GM19463 (cell line): ENCODE results near the gene CLDN14.

Source experiments
- ATAC-seq: cut with Tn5 transposase; IDR thresholded peaks from one replicate; pipeline ENCODE4 v1.9.1; 2021; ENCODE audit warnings: mild to moderate bottlenecking, moderate library complexity; ENCODE audit not compliant: unreplicated experiment

The CLDN14 gene, protein sequence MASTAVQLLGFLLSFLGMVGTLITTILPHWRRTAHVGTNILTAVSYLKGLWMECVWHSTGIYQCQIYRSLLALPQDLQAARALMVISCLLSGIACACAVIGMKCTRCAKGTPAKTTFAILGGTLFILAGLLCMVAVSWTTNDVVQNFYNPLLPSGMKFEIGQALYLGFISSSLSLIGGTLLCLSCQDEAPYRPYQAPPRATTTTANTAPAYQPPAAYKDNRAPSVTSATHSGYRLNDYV

DNA sequence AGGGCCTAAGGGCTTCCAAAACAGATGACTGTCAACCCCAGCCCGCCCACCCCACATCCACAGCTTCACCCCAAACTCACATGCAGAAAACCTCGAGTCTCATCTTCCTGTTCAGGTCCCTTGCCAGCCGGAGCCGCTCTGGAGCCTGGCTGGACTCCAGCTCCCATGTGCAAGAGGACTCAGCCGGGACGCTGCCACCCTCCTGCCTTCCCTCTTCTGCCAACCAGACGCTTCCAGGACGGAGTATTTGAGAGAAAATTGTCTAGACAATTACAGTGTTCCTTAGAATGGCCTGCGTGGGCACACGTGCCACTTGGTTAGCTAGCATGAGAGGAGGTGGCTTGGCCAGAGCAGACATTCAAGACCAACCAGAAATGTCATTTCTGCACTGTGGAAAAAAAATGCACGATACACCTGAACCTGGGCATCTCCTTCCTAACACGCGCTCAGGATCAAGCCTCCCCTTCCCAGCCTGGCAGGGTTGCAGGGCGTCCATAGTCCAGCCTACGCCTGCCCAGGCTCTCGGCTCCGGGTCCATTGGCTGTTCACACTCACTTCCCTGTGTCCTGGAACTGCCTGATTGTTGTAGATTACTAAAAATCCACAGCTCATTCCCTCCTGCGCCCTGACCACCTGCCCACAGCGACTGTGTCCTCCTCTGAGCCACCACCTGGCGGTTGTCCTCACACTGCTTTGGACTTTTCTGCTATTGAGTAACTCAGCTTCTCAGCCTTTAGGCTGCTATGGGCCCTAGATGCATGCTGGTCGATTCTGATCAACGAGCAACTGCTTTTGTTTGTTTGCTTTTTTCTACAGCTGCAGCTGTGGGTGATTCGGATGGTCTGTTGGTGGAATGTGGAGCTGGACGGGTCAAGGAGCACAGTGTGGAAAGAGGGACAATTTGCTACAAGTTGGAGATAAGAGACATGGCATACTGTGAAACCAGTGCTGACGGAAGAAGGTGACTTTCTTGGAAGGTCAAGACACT, at the start of gene CLDN14:
Gene CLDN14 (minus strand): TSS at position 708 of the 988 bp plus-strand sequence. CDS start 18,427 bp downstream, outside the sequence.
- no peak for ATAC-seq

DNA sequence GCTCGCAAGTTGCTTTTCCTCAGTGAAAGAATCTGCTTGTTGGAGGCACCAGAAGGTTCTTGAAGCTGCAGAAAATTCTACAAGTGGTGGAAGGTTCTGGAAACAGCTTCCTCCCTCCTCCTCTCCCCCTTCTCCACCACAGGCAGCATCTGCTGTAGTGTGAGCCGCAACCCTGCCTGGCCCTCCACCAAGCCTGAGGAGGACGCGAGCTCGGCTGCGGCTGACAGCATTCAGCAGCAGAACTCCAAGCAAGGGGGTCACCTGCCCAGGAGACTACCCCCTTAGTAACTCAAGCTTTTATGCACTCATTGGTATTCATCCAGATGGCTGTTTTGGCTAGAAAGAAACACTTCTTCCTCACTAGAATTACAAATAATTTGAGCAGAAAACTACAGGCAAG, 48.8 kb upstream of the CLDN14 start:
- ATAC-seq: no peak

DNA sequence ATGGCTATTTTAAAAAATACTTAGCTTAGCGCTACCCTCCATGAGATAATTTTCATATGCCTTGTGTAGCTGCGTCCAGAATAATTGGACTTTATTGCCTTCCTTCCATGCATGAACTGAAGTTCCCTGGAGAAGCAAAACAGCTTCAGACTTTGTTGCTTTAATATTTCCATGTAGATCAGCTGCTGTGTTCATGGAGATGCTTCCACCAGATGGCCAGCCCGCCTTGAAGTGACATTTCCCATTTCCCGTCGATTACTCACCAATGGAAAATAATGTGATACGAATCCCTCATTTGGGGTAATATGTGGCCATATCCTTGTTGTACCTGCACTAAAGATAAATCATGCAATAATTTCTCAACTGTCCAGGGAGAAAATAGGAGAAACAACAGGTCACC, 47.4 kb upstream of the CLDN14 start:
- no peak for ATAC-seq

DNA sequence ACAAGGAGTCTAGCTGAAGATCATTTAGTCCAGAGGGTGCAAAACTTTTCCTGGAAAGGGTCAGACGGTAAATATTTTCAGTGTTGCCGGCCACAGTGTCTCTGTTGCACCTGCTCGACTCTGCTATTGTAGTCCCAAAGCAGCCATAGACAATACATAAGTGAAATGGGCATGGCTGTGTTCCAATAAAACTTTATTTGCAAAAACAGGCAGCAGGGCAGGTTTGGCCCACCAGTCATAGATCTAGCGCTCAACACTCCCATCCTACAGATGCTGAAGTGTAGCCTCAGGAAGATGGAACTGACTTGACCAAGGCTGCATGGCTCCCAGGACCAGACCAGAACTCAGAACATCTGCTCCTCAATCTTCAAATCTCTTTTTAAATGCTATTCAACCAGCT, 46.2 kb upstream of the CLDN14 start:
- no peak for ATAC-seq

DNA sequence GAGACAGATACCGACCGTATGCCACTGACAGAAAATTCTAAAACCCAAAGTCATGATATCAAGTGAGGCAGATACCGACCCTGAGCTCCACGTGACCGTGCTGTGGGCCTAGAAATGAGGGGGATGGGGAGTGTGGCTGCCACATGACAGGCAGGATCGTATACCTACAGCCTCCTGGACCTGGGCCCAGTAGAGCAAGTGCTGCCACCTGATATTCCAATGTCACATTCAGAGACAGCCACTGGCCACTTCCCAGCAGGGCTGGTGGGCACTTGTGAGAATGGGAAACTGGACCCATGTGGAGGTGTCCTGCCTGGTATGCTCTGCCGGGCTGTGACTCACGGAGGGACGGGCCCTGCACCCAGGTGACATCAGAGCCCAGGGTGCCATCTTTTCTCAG, 44.6 kb upstream of the CLDN14 start:
- ATAC-seq: no peak

DNA sequence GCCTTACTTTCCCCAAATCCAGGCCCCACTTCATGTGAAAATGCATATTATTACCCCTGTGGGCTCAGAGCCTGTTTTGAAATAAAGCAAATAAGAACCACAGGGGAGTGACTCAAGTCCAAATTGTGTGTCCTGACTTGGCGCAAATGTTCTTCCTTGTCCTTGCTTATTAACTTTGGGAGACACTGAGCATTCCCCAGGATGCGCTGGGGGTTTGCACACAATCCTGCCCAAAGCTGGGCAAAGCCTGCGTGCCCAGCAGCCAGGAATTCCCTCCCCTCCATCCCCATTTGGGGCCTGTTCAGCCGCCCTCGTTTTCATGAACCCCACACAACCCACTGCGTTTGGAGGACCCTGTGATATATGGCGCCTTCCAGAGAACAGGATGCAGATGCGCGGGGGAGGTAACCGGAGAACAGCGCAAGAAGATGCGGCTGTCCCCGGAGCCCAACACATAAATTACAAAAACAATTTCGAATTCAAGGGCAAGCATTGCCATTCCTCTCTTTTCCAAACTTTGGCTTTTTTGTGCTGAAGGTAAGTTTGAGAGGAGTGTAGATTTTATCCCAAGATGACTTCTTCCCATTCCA, 42.4 kb upstream of the CLDN14 start:
- ATAC-seq: no peak

DNA sequence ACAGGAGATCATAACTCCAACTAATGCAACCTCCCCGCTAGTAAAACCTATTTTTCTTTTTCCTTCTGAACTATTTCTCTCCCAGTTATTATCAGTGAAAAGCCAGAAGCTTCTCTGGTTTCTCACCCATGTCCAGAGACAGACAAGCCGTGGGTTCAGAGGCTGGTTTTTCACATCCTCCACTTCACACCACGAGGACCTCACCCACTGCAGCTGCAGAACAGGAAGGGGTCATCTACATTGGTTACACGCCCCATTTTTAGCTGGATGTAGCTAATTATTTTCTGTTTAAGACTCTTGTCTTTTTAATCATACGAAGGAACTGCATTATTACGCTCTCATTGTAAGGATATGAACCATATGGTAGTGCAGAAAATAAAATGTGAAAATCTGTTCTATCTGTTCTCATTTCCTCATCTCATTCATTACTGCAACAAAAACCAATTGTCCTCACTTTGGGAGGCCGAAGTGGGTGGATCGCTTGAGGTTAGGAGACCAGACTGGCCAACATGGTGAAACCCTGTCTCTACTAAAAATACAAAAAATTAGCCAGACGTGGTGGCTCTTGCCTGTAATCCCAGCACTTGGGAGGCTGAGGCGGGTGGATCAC, 39.1 kb upstream of the CLDN14 start:
- peak; percentile 67 for ATAC-seq

DNA sequence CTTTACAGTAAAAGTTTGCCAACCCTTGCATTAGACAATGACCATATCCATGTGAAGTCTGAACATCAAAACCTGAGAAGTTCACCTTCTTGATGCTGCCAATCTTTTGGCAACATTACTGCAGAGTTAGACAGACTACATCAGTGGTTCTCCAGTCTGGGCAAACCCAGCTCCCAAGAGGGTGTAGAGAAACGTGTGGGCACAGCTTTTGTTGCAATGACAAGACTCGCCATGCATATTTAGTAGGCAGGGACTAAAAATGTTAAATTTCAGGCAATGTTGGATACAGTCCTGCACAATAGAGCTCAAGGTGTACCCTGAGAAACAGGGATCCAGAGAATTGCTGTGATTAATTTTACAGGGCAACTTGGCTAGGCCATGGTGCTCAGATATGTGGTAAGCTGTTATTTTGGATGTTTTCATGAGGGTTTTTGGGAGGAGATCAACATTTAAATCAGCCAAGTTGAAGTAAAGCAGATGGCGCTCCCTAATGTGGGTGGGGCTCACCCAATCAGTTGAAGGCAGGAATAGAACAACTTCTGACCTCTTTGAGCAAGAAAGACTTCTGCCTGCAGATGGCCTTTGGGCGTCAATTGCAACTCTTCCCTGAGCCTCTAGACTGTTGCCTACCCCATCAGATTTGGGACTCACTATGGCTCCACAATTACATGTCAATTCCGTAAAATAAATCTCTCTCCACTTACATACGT, 37.6 kb upstream of the CLDN14 start:
- no peak for ATAC-seq

DNA sequence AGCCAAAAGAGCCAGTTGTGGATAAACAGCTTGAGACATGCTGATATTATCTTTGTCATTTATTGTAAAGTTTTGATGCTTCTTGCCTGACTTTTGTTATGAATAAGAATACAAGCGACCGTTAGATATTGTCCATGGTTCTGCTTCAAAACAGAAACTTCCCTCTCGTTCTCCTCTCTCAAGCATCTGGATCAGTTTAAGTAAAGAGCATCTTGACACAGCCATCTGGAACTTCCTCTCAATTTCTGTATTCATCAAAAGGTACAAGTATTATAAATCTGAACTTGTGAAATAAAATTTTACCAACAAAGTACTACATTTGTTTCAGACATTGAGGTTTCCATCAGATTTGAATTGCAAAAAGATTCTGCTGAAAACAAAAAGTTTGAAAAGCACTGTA, 36.4 kb upstream of the CLDN14 start:
- ATAC-seq: no peak

DNA sequence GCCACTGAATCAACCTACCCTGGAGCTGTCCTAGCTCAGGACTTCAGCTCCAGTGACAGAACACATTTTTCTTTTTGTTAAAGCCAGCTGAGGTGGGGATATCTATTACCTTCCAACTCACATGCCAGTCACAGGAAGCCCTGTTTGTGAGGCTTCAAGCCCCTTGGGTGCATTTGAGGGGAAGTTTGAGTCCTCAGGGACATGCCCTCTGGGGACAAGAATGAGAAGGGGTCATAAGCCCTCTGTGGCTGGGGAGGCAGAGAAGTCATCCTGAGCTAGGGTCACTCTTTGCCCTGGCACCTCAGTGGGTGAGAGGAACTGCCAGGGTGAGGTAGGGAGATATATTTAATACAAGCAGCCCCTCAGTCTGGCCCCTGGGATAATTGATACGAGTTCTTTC, 33.5 kb upstream of the CLDN14 start:
- peak; percentile 54 for ATAC-seq

DNA sequence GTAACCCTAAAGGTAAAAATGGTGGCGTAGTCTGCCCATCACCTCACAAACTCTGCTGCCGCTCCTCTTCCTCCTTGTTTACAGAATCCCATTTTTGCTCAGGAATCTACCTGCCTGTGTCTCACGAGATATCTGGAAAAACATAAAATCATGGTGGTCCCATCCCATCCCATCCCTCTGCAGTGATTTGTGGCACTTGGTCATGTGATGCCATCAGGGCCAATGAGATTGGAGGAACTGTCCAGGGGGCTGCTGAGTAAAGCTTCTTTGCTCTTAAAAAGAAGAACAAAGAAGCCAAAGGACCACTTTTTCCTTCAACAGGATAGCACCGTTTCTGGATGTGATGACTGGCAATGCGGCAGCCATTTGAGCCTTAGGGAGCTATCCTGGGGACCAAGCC, 33.0 kb upstream of the CLDN14 start:
- ATAC-seq: no peak

DNA sequence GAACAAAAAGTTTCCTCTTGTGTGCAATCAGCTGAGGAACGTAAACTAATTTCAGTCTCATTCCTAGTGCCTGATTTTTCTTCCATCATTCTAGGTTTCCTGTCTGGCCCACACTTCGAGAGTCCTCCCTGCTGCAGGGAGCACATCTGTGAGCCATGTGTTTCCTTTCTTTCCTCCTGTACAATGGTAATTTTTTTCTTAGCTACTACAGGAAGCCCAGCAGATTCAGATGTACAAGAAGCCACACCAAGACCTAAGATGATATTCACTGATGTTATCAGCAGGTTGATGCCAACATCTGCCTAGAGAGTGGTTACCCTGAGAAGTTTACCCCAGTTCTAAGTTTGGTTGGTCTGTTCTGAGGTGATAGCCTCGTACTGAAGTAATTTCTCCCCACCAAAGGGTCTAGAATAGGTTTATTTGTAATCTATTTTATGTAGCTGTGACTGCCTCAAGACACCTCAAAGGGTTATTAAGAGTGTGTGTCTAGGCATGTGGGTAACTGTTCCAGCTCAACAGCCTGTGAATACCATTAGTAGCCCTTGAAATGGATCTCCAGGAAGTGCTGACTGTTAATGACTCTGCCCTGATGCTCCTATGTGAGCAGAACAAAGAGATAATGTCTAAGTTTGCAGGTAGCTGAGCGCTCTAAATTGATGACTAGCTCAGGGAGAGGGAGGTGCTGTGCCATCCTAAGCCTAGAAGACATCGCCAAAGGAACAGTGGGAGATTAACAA, 31.7 kb upstream of the CLDN14 start:
- no peak for ATAC-seq

DNA sequence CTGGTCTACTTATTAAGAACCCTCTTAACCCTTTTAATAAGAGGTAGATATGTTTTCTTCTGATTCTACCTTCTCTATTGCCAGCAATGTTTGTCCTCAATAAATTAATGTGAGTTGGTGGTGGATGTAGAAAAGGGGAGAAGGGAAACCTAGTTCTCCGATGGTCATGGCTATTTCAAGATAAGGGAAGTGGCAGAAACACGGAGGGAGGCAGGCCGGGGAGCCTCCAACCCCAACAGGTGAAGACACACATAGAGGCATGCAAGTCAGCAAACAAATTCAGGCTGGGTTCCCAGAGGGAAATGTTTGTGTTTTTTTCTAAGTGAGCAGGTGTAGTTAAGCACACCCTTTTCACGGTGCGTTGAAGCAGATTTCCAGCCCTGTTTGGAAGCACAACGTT, 31.0 kb upstream of the CLDN14 start:
- ATAC-seq: no peak

DNA sequence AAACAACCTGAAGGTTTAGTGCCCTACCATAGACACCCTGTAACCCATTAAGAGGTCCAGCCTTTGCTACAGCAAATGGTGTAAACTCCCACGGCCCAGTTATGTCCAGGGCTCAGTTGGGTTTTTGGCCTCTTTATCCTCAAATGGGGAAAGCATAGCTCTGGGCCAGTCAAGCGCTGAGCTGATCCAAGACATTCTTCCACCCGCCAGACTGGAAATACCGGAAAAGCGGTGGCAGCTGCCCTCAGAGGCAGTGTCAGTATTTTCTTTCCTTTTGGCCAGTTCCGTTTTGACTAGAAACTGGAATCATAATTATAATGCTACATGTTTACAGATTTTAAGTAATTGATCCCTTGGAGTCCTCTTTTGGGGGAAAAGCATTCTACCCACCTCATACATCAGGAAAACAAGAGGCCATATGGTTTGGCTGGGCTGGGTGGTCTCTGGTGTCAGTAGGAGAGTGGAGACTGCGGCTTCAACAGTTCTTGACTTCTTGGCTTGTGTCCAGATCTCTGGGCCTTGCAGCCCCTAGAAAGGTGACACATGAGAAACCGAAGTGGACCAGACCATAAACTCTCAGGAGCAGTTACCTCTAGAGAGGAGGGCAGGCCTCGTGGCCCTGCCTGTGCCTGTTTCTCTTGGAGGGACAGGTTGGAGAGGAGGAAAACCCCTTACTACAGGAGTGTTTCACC, 30.2 kb upstream of the CLDN14 start:
- ATAC-seq: no peak

DNA sequence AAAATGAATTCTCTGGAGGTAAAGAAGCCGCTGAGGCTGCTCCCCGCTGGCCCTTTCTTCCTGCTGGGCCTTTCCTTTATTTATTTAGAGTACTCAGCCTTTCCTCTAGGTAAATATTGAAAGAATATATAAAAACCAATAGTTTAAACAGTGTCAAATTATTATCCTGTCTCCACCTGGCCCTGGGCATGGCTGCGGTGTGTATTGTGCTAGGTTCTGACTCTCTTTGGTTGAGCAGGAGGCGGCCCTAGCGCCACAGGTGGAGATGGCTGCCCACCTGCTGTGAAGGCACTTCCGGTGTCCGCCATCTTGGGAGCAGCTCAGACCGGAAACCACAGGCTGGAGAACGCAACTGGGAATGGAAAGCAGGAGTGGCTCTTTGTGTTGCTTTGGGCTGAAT, 29.0 kb upstream of the CLDN14 start:
- no peak for ATAC-seq

DNA sequence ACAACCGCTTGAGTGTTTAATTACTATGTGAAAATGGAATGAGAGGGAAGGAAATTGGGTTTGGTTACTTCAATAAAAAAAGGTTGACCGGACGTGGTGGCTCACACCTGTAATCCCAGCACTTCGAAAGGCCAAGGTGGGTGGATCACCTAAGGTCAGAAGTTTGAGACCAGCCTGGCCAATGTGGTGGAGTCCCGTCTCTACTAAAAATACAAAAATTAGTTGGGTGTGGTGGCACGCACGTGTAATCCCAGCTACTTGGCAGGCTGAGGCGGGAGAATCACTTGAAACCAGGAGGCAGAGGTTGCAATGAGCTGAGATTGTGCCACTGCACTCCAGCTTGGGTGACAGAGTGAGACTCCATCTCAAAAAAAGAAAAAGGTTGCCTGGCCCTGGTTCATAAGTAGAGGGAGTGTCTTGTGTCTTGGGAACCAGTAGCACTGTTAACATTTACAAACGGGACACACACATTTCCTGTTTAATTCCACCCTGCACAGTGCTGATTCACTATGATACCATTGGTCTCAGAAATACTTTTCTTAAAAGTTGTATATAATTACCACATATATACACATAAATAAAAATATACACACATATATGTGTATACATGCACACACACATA, 27.6 kb upstream of the CLDN14 start:
- no peak for ATAC-seq

DNA sequence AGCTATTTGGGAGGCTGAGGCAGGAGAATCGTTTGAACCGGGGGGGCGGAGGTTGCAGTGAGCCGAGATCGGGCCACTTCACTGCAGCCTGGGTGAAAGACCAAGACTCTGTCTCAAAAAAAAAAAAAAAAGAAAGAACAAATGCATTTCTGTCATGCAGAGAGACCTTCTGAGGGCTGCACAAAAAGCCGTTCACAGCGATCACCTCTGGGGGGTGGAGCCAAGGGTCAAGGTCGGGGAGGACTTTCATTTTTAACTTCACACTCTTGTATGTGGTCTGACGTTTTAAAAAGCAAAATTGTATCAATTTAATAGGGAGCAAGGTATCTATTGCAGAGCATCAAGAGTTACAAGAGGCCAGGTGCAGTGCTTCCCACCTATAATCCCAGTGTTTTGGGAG, 26.6 kb upstream of the CLDN14 start:
- no peak for ATAC-seq

DNA sequence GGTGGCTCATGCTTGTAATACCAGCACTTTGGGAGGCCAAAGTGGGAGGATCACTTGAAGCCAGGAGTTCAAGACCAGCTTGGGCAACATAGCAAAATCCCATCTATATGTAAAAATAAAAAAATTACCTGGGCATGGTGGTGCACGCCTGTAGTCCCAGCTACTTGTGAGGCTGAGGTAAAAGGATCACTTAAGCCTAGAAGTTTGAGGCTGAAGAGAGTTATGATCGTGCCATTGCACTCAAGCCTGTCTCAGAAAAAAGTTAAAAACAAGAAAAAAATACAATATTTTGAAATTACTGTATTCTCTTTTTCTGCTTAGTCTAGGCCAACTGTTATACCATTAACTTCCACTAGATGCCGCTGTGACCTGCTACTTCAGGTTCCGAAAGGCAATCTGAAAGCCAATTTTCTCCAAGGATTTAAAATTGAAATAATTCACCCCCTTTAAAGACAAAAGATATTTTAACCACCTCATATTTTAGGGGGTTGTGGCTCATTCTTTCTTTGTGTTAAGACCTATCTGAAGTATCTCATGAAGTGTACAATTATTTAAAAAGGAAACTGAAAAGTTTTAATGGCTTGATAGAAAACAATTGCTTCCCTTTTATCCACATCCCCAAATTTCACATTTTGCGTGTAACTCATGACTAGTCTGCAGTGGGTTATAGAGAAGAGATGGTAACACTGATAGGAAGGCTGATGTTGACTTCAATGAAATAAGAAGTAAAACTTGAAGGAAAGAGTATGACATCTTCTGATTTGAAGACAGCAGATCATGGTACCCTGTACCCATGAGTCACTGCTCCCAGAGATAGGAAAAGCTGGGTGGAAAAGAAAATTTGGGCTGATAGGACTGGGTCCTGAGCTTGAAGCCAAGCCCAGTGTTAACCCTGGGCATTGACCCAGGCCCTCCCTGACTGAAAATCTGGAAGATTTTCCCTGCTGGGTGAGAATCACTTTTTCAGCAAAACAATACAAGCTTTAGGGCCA, 24.4 kb upstream of the CLDN14 start:
- ATAC-seq: no peak
